HL-60 (cell line): ENCODE results near the gene CD99L2.

Source experiments
- CTCF ChIP-seq: IDR thresholded peaks from one replicate; pipeline ENCODE4 v1.5.1; 2011; ENCODE audit warnings: low read length, control low read depth, inconsistent platforms; ENCODE audit not compliant: insufficient read depth
- POLR2AphosphoS5 ChIP-seq: IDR thresholded peaks from 2 replicates; pipeline ENCODE4 v1.6.1; 2012; ENCODE audit warnings: low read depth
- REST ChIP-seq: IDR thresholded peaks from 2 replicates; pipeline ENCODE4 v1.6.1; 2012; ENCODE audit warnings: low read depth; ENCODE audit not compliant: insufficient replicate concordance
- SPI1 ChIP-seq: IDR thresholded peaks from 2 replicates; pipeline ENCODE4 v1.6.1; 2012; ENCODE audit warnings: low read depth, mild to moderate bottlenecking, borderline replicate concordance

GRCh38 chrX:150761819-150762216 is 136.7 kb downstream of the CD99L2 start:
- no peak for TF ChIP-seq CTCF
- TF ChIP-seq POLR2AphosphoS5: no peak
- no peak for TF ChIP-seq REST
- TF ChIP-seq SPI1: no peak
